ENCODE results near the gene GRM4.

GRM4 gene

GRCh38 chr6:34179106-34179720 is 33.3 kb upstream of the GRM4 start:
- no peak for TF ChIP-seq CTCF (IDR thresholded peaks at IDR 0.05; ENCODE audit: low read depth, low read length)
- DNase-seq (ENCODE audit: extremely low read depth, low read depth), result no peak

GRCh38 chr6:34178357-34179105 is 32.6 kb upstream of the GRM4 start:
- no peak for TF ChIP-seq CTCF (IDR thresholded peaks at IDR 0.05; ENCODE audit: low read depth, low read length)
- DNase-seq (ENCODE audit: extremely low read depth, low read depth), result no peak

GRCh38 chr6:34177181-34177591 is 31.3 kb upstream of the GRM4 start:
- no peak for DNase-seq (ENCODE audit: extremely low read depth, low read depth)
- TF ChIP-seq CTCF (IDR thresholded peaks at IDR 0.05; ENCODE audit: low read depth, low read length), result no peak

GRCh38 chr6:34176261-34177031 is 30.6 kb upstream of the GRM4 start:
- TF ChIP-seq CTCF (IDR thresholded peaks at IDR 0.05; ENCODE audit: low read depth, low read length), result no peak
- no peak for DNase-seq (ENCODE audit: extremely low read depth, low read depth)

- no peak for DNase-seq (ENCODE audit: extremely low read depth, low read depth)
- TF ChIP-seq CTCF (IDR thresholded peaks at IDR 0.05; ENCODE audit: low read depth, low read length), result no peak
These were observed 29.0 kb upstream of the GRM4 start for GRCh38 chr6:34174846-34175399.

GRCh38 chr6:34172961-34173775 is 27.3 kb upstream of the GRM4 start:
- no peak for DNase-seq (ENCODE audit: extremely low read depth, low read depth)
- TF ChIP-seq CTCF (IDR thresholded peaks at IDR 0.05; ENCODE audit: low read depth, low read length), result no peak
